K562 (cell line): ENCODE measurements around the gene DUSP16. TPM values are rescaled to one million over a fixed set of nuclear protein-coding genes. Genes with fewer than 3 reads are reported as not detected.

Source experiments
- BCOR ChIP-seq: fragments of 450-650 bp; IDR thresholded peaks from 2 replicates; pipeline ENCODE4 v1.6.1; 2016
- ETV1 ChIP-seq: fragments of 450-650 bp; conservative IDR thresholded peaks from 2 replicates; pipeline ENCODE4 v1.6.1; 2016; ENCODE audit warnings: missing genetic modification characterization, control low read depth, low read depth, missing compliant biosample characterization
- GATAD2B ChIP-seq: fragments of 450-650 bp; IDR thresholded peaks from 2 replicates; pipeline ENCODE4 v1.6.1; 2017; ENCODE audit warnings: mild to moderate bottlenecking, borderline replicate concordance
- HCFC1 ChIP-seq: IDR thresholded peaks from 2 replicates; pipeline ENCODE4 v1.6.1; 2012; ENCODE audit warnings: low read depth, low read length, improper control_type of control experiment
- POLR2G ChIP-seq: fragments of 200-400 bp; formaldehyde crosslinking; IDR thresholded peaks from 2 replicates; pipeline ENCODE4 v1.6.1; 2017; ENCODE audit warnings: low read depth, mild to moderate bottlenecking, antibody characterized with exemption, low read length, moderate library complexity
- RB1 ChIP-seq: fragments of 450-650 bp; IDR thresholded peaks from 2 replicates; pipeline ENCODE4 v1.6.1; 2017; ENCODE audit warnings: low read depth, mild to moderate bottlenecking
- RBM14 ChIP-seq: fragments of 200-400 bp; formaldehyde crosslinking; IDR thresholded peaks from 2 replicates; pipeline ENCODE4 v1.6.1; 2018; ENCODE audit warnings: low read depth, mild to moderate bottlenecking, low read length, moderate library complexity, borderline replicate concordance; ENCODE audit not compliant: insufficient read depth
- RBM15 ChIP-seq: fragments of 200-400 bp; formaldehyde crosslinking; IDR thresholded peaks from 2 replicates; pipeline ENCODE4 v1.6.1; 2018; ENCODE audit warnings: mild to moderate bottlenecking, low read length, moderate library complexity; ENCODE audit not compliant: insufficient read depth
- ZBED1 ChIP-seq: IDR thresholded peaks from 2 replicates; pipeline ENCODE4 v1.6.1; 2014
- ZBTB7A ChIP-seq: IDR thresholded peaks from 2 replicates; pipeline ENCODE4 v1.6.1; 2011; ENCODE audit warnings: low read depth, mild to moderate bottlenecking, low read length, moderate library complexity, borderline replicate concordance; ENCODE audit not compliant: control insufficient read depth
- ZBTB8A ChIP-seq: fragments of 450-650 bp; IDR thresholded peaks from 2 replicates; pipeline ENCODE4 v1.6.1; 2018; ENCODE audit warnings: mild to moderate bottlenecking, moderate library complexity; ENCODE audit not compliant: partially characterized antibody
- ZNF165 ChIP-seq: fragments of 250-450 bp; sonication (Bioruptor Pico); IDR thresholded peaks from 2 replicates; pipeline ENCODE4 v1.4.0; 2020; ENCODE audit warnings: borderline replicate concordance
- ZNF197 ChIP-seq: fragments of 200-800 bp; sonication (Bioruptor generic); IDR thresholded peaks from 2 replicates; pipeline ENCODE4 v1.6.1; 2016; ENCODE audit warnings: low read depth, missing genetic modification characterization, missing compliant biosample characterization
- polyA plus RNA-seq, 8 experiments: library from polyadenylated mRNA; depleted of rRNA in 4 of 8; stranded (reverse) in 5 of 8; unstranded in 3 of 8; fragments of >200 nt; fragmentation: Nextera tagmentation in 2 of 8; fragmentation: Illumina TruSeq in 1 of 8; extraction: Ambion mirVana in 2 of 8; extraction: Trizol in 1 of 8; gene quantifications; 2 replicates each; pipeline versions ENCODE4 v1.2.1 to v1.2.3, GENCODE V29; 2011 to 2014; ENCODE audit warnings: inconsistent platforms in 1 of 8, missing spikeins in 1 of 8
- total RNA-seq, 7 experiments: library from RNA; depleted of rRNA in 6 of 7; stranded (reverse); fragments of >200 nt in 6 of 7; fragmentation: Illumina TruSeq in 2 of 7; extraction: Trizol in 2 of 7; gene quantifications; 2 replicates each; pipeline versions ENCODE4 v1.2.1 to v1.2.3, GENCODE V29; 2011 to 2021; ENCODE audit warnings: low replicate concordance in 1 of 7
- TF ChIP-seq, protein P1 (sequence below), 2 experiments: IDR thresholded peaks; 2 replicates each; pipeline ENCODE4 v1.6.1; 2011; ENCODE audit warnings: borderline replicate concordance in 1 of 2, control low read depth in 1 of 2, low read depth in 1 of 2, low read length in 1 of 2, mild to moderate bottlenecking in 1 of 2, mixed read lengths in 1 of 2, moderate library complexity in 1 of 2; ENCODE audit not compliant: insufficient read depth in 1 of 2, insufficient read length in 1 of 2, poor library complexity in 1 of 2, severe bottlenecking in 1 of 2; ENCODE audit errors: extremely low read depth in 1 of 2
- TF ChIP-seq, protein P2 (sequence below), 2 experiments: IDR thresholded peaks in 1 of 2; conservative IDR thresholded peaks in 1 of 2; 2 replicates each; pipeline ENCODE4 v1.6.1; 2016; ENCODE audit warnings: low read depth in 2 of 2, mild to moderate bottlenecking in 1 of 2, missing compliant biosample characterization in 1 of 2, missing genetic modification characterization in 1 of 2, moderate library complexity in 1 of 2
- TF ChIP-seq, protein P3 (sequence below): IDR thresholded peaks from 3 replicates; pipeline ENCODE4 v1.6.1; 2011; ENCODE audit warnings: borderline replicate concordance, mild to moderate bottlenecking; ENCODE audit not compliant: insufficient read length, insufficient read depth
- TF ChIP-seq, protein P4 (sequence below), 2 experiments: IDR thresholded peaks; 2 replicates each; pipeline ENCODE4 v1.6.1; 2012; ENCODE audit warnings: improper control_type of control experiment in 2 of 2, low read depth in 2 of 2, low read length in 2 of 2, borderline replicate concordance in 1 of 2

Gene DUSP16
- total and polyA plus RNA-seq, 9 of the 15 experiments (the other 6 are each of a cell fraction or from before 2014, with no cell fraction given), result 0.70 to 12.3 (median 5.7) TPM

DNA sequence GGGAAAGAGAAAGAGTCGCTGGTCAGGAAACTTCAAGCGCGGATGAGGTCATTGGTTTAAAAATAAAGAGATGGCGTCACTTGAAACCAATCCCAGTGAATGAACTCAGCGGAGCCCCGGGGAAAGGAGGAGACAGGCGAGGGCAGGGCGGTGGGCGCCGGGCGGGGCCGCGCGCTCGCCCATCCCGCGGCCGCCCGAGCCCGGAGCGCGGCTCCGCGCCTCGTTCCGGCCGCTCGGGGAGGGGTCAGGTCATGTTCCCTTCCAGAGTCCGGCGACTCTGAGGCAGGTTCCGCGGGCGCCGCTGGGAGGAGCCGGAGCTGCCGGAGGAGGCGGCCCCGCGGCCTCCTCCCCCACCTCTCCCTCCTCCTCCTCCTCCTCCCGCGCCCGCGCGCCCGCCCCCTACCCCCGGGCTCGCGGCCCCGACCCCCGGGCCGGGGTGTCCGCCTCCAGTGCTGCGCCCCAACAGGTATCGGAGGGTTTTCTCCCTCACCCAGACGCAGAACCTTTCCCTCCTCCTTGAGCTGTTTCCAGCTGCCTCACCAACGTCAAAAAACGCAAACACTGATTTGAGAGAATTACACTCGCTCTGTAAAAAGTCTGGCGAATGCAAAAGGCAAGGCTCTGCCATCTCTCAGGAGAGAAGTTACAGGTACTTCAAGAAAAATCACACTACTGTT, at the start of gene DUSP16 (continued):
- TF ChIP-seq, protein P1, sequence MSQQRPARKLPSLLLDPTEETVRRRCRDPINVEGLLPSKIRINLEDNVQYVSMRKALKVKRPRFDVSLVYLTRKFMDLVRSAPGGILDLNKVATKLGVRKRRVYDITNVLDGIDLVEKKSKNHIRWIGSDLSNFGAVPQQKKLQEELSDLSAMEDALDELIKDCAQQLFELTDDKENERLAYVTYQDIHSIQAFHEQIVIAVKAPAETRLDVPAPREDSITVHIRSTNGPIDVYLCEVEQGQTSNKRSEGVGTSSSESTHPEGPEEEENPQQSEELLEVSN (IDR thresholded peaks at IDR 0.05; ENCODE audit: borderline replicate concordance in 1 of 2, extremely low read depth in 1 of 2, insufficient read depth in 1 of 2, insufficient read length in 1 of 2, low read depth in 1 of 2, low read length in 1 of 2, poor library complexity in 1 of 2, severe bottlenecking in 1 of 2), result peak in 1 of 2 experiments; percentile 52
- TF ChIP-seq POLR2G (peak; percentile 64; the same call in 1 of the 2 replicates), ETV1 (no peak), GATAD2B (peak; percentile 34; the same call in 1 of the 2 replicates), HCFC1 (no peak), ZBTB7A (peak; percentile 84; the same call in 1 of the 2 replicates), ZNF165 (CRISPR knock-in tag) (no peak), RBM14 (no peak), BCOR (no peak), RB1 (peak; percentile 68; the same call in 1 of the 2 replicates), ZBTB8A (no peak), ZNF197 (CRISPR knock-in tag) (no peak), ZBED1 (no peak), RBM15 (no peak)
- TF ChIP-seq, protein P2, sequence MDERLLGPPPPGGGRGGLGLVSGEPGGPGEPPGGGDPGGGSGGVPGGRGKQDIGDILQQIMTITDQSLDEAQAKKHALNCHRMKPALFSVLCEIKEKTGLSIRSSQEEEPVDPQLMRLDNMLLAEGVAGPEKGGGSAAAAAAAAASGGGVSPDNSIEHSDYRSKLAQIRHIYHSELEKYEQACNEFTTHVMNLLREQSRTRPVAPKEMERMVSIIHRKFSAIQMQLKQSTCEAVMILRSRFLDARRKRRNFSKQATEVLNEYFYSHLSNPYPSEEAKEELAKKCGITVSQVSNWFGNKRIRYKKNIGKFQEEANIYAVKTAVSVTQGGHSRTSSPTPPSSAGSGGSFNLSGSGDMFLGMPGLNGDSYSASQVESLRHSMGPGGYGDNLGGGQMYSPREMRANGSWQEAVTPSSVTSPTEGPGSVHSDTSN (CRISPR knock-in tag; IDR thresholded peaks at IDR 0.05; ENCODE audit: low read depth), result no peak
- TF ChIP-seq, protein P2 (tag; conservative IDR thresholded peaks at IDR 0.05; ENCODE audit: low read depth), result no peak
- TF ChIP-seq, protein P3, sequence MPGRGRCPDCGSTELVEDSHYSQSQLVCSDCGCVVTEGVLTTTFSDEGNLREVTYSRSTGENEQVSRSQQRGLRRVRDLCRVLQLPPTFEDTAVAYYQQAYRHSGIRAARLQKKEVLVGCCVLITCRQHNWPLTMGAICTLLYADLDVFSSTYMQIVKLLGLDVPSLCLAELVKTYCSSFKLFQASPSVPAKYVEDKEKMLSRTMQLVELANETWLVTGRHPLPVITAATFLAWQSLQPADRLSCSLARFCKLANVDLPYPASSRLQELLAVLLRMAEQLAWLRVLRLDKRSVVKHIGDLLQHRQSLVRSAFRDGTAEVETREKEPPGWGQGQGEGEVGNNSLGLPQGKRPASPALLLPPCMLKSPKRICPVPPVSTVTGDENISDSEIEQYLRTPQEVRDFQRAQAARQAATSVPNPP, result no peak
- TF ChIP-seq, protein P4, sequence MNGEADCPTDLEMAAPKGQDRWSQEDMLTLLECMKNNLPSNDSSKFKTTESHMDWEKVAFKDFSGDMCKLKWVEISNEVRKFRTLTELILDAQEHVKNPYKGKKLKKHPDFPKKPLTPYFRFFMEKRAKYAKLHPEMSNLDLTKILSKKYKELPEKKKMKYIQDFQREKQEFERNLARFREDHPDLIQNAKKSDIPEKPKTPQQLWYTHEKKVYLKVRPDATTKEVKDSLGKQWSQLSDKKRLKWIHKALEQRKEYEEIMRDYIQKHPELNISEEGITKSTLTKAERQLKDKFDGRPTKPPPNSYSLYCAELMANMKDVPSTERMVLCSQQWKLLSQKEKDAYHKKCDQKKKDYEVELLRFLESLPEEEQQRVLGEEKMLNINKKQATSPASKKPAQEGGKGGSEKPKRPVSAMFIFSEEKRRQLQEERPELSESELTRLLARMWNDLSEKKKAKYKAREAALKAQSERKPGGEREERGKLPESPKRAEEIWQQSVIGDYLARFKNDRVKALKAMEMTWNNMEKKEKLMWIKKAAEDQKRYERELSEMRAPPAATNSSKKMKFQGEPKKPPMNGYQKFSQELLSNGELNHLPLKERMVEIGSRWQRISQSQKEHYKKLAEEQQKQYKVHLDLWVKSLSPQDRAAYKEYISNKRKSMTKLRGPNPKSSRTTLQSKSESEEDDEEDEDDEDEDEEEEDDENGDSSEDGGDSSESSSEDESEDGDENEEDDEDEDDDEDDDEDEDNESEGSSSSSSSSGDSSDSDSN (IDR thresholded peaks at IDR 0.05; ENCODE audit: borderline replicate concordance in 1 of 2, low read depth in 2 of 2, low read length in 2 of 2), result peak in 1 of 2 experiments; percentile 87; a peak in 2 of 4 replicates
